HEK293 (cell line): ENCODE results near the gene DDAH1.

Source experiments
- HOXA7 ChIP-seq: sonication (generic); formaldehyde crosslinking; IDR thresholded peaks from 2 replicates; pipeline ENCODE4 v1.8.1; 2022; ENCODE audit warnings: missing genetic modification reagents, borderline replicate concordance
- RBAK ChIP-seq: fragments of 450-650 bp; formaldehyde crosslinking; IDR thresholded peaks from 2 replicates; pipeline ENCODE4 v1.5.1; 2016; ENCODE audit warnings: missing biosample characterization, missing genetic modification characterization
- ZBTB20 ChIP-seq: fragments of 450-650 bp; formaldehyde crosslinking; IDR thresholded peaks from 2 replicates; pipeline ENCODE4 v1.5.1; 2016; ENCODE audit warnings: missing biosample characterization, missing genetic modification characterization
- TF ChIP-seq, protein P1 (sequence below): fragments of 450-650 bp; formaldehyde crosslinking; IDR thresholded peaks from 2 replicates; pipeline ENCODE4 v1.5.1; 2016; ENCODE audit warnings: missing biosample characterization, missing genetic modification characterization, low read depth
- TF ChIP-seq, protein P2 (sequence below): fragments of 450-650 bp; formaldehyde crosslinking; IDR thresholded peaks from 2 replicates; pipeline ENCODE4 v1.5.1; 2016; ENCODE audit warnings: missing biosample characterization, missing genetic modification characterization

DNA sequence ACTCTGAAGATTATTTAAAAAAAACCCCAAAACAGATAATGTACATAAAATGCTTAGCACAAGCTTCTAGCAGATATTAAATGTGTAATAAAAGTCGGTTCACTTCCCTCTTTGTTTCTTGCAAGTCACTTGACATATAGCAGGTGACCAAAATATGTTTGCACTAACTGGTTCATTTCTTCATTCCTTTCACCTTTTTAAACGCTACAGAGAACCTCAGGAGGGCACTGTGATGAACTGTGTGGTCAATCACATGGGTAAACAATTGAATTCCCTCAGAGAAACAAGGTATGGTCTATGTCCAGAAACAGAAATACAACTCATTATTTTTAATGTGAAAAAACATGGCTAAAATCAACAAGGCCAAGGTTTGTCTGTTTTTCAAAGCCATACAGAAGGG is 137.2 kb downstream of the DDAH1 start:
- TF ChIP-seq, protein P1, sequence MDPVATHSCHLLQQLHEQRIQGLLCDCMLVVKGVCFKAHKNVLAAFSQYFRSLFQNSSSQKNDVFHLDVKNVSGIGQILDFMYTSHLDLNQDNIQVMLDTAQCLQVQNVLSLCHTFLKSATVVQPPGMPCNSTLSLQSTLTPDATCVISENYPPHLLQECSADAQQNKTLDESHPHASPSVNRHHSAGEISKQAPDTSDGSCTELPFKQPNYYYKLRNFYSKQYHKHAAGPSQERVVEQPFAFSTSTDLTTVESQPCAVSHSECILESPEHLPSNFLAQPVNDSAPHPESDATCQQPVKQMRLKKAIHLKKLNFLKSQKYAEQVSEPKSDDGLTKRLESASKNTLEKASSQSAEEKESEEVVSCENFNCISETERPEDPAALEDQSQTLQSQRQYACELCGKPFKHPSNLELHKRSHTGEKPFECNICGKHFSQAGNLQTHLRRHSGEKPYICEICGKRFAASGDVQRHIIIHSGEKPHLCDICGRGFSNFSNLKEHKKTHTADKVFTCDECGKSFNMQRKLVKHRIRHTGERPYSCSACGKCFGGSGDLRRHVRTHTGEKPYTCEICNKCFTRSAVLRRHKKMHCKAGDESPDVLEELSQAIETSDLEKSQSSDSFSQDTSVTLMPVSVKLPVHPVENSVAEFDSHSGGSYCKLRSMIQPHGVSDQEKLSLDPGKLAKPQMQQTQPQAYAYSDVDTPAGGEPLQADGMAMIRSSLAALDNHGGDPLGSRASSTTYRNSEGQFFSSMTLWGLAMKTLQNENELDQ (tag by site-specific recombination) = no peak
- TF ChIP-seq ZBTB20 (tag by site-specific recombination) (no peak), HOXA7 (CRISPR knock-in tag) (no peak), RBAK (tag by site-specific recombination) (no peak)
- TF ChIP-seq, protein P2, sequence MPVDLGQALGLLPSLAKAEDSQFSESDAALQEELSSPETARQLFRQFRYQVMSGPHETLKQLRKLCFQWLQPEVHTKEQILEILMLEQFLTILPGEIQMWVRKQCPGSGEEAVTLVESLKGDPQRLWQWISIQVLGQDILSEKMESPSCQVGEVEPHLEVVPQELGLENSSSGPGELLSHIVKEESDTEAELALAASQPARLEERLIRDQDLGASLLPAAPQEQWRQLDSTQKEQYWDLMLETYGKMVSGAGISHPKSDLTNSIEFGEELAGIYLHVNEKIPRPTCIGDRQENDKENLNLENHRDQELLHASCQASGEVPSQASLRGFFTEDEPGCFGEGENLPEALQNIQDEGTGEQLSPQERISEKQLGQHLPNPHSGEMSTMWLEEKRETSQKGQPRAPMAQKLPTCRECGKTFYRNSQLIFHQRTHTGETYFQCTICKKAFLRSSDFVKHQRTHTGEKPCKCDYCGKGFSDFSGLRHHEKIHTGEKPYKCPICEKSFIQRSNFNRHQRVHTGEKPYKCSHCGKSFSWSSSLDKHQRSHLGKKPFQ (tag by site-specific recombination) = no peak
